CMK (cell line): Measurements from ENCODE around the gene NKD2.
"Not testable (repeated sequence)": the region's sequence is repeated elsewhere in the genome, so short reads cannot be mapped to it uniquely, and the experiment has no call there.

ENCODE experiments used
- DNase-seq: peaks from one replicate; pipeline ENCODE4 v3.0.0-alpha.2; 2010; ENCODE audit warnings: low read depth

NKD2 gene

GRCh38 chr5:1000831-1001230 lies 7.8 kb upstream of the NKD2 start:
- not testable (repeated sequence) for DNase-seq

DNA sequence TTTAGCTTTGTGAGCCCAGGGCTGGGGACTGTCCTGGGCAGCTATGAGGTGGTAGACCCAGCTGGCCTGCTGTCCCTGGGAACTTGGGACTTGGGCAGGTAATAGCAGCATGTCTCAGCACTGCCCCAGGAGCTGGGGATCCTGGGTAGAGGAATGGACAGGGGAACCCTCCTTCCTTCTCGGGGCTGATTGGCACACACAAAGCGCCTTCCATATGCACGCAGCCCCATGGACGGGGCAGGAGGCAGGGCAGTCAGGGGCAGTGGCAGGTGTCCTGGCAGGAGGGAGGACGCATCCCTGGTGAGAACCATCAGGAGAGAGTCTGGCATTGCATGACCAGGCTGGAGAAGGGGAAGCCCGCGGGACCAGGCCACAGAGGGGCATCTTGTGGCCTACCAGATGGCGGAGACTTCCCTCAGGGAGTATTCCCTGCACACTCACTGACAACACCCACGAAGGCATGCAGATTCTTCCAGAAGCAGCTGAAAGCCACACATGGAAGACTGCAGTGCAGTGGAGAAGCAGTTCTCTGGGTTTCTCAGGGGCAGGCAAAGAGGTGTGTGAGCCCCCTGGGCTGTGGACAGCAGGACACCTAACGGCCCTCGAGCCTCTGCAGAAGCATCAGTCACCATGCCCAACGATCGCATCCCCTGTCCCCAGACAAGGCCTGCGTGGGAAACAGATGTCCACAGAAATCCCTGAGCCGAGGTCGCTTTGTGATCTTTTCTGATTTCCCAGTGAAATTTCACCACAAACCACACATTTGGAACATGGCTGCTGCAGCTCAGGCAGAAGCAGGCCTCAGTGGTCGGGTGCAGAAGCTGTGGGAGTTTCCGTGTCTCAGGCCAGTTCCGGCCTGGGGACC lies 7.0 kb upstream of the NKD2 start:
- DNase-seq: no peak

DNA sequence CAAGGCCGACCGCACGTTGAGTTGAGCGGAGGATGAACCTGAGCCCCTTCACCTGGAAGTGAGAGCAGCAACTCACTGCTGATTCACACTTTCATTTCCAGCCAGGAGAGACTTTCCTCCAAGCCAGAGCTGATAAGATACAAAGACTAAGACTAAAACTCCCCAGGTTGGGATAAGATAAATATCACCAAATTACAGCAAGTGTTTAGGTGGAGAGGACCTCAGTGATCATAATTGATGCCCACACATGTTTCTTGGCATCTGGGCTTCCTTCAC lies 6.4 kb upstream of the NKD2 start:
- DNase-seq: no peak

- DNase-seq: no peak
Measured at GRCh38 chr5:1002836-1003235, 5.8 kb upstream of the NKD2 start.

DNA sequence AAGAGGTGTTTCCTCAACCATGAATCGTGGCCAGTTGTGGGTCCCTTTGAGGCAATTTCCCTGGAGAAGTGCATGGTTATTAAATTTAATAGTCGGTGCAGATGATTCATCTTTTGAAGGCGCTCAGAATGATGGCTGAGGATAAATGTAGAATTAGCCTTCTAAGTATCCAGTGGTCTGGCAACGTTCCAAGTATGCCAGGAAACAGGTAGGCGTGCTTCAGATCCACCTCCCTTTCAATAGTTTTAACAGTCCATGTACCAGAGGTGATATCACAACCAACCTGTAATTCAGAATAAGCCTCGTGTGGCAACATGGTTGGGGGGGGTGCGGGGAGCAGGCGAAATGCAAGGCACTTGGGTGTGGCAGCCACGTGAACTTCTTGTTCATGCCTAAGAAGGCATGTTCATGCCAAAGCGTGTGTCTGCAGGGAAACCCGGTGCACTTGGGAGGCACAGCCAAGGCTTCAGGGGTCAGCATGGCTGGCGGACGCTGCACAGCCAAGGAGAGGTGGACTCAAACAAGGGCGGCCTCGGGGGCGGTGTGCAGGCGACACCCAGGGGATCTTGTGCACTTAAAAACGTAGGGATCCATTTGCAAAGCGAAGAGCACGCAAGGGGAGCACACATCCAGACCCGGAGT lies 5.2 kb upstream of the NKD2 start:
- no peak for DNase-seq

GRCh38 chr5:1004461-1005248 lies 3.9 kb upstream of the NKD2 start:
- no peak for DNase-seq

GRCh38 chr5:1005249-1005851 lies 3.3 kb upstream of the NKD2 start:
- DNase-seq: no peak

GRCh38 chr5:1005904-1006655 lies 2.5 kb upstream of the NKD2 start:
- DNase-seq: no peak

GRCh38 chr5:1006656-1007071 lies 1.9 kb upstream of the NKD2 start:
- DNase-seq: no peak

DNA sequence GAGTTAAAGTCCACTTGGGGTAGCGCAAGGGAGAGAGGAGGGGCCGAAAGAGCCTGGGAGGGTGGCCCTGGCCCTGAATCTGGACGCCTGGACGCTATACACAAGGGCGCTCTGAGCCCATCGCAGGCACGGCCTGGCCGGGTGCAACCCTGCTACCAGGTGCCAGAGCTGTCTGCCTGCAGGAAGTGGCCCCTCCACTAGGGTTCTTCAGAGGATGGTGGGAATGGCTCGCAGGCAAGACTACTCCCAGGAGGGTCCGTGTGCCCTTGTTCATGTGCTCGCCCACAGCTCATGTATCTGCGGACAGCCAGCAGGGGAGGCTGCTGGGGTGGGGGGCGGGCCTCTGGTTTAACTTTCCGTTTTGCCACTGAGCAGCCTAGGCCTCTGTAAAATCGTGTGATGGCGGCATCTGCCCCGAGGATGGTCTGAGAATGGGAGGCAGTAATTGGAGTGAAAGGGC lies 1.4 kb upstream of the NKD2 start:
- DNase-seq: no peak

DNA sequence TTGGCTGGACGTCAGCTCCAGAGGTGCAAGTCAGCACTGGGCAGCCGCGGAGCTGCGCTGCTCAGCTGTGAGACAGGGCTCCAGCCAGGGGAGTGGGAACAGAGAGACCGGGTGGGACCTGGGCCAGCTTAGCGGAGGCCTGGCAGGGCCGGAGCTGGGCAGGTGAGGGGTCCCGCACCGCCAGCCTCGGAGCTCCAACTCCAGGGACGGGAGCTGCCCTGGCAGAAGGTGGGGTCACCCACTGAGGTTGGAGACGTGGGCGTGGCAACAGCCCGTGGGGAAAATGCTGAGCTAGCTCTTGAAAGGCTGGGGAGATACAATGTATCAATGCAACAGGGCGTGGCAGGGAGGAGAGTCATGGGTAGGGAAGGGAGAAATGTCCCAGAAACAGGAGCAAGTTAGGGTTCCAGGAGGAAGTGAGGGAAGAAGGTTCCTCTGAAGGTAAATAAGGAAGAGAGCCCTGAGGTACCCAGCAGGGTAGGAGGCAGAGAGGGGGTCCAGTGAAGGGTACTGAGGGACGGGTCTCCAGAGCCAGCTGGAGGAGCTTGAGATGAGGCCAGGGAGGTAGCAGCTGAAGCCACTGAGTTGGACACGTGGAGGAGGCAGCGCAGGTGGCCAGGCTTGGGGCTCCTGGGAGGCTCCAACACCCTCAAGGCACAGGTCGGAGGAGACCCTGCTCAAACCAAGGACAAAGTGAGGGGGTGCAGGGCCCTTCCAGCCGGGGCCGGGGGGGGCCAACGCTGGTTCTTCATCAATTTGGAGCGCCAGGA lies 736 bp upstream of the NKD2 start:
- DNase-seq: no peak

- DNase-seq: no peak
Measured at GRCh38 chr5:1009359-1010180, 968 bp downstream of the NKD2 start.

DNA sequence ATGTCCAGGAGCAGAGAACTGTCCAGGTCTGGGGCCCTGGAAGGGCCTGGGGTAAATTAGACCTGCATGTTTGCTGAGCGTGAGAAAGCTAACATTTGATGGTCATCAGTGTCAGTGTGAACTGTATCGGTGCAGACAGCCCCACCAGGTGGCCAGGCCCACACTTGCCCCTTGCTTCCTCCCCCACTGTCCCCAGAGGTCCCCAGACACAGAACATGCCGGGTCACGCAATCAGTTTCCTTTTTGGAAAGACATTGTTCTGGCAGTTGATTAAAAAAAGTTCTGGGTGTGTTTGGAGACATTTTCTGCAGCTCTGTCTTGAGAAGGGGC lies 1.5 kb downstream of the NKD2 start:
- no peak for DNase-seq

DNA sequence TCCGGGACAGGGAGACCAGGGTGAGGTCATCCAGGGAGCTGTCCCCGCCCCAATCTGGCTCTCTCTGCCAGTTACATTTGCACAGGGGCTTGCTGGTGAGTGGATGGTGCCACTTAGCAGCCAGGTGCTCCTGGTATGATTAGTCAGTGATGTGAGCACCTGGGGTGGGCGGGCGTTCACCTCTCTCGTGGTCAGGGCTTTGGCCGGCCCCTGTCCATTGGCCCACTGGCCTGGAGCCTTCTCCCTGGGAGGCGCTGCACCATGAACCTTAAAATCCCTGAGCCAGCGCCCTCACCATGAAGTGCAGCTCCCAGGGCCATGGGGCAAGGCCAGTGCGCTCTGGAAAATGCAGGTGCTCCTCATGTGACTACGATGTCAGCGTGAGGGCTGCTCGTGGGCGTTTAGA lies 2.0 kb downstream of the NKD2 start:
- no peak for DNase-seq

GRCh38 chr5:1011226-1011631 lies 2.6 kb downstream of the NKD2 start:
- no peak for DNase-seq

DNA sequence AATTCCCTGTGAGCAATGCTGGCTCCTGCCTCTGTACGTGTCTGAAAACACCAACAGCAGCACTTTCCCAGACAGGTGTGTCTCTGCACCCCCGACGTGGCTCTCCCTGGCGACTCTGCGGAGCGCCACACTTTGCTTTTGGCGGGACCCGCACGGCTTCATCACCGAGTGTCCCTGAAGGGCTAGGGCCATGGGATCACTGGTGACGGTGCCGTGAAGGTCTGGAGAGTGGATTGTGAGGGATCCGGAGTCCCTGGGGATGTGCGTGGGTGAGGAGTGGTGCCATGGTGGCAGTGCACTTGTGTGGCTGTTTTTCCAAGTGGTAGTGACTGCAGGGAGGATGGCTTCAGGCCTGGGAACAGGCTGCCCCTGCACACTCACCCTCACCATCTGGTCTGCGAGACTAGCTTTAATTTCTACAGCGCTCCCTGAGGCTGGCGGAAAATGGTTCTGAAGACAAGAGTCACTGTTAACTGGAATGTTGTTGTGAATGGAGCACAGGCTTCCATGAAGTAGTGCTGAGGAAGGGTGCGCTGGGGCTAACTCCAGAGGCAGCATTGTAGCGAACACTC lies 3.2 kb downstream of the NKD2 start:
- no peak for DNase-seq

GRCh38 chr5:1012313-1012841 lies 3.8 kb downstream of the NKD2 start:
- DNase-seq: no peak

- DNase-seq: no peak
Measured at GRCh38 chr5:1012900-1013237, 4.3 kb downstream of the NKD2 start.

DNA sequence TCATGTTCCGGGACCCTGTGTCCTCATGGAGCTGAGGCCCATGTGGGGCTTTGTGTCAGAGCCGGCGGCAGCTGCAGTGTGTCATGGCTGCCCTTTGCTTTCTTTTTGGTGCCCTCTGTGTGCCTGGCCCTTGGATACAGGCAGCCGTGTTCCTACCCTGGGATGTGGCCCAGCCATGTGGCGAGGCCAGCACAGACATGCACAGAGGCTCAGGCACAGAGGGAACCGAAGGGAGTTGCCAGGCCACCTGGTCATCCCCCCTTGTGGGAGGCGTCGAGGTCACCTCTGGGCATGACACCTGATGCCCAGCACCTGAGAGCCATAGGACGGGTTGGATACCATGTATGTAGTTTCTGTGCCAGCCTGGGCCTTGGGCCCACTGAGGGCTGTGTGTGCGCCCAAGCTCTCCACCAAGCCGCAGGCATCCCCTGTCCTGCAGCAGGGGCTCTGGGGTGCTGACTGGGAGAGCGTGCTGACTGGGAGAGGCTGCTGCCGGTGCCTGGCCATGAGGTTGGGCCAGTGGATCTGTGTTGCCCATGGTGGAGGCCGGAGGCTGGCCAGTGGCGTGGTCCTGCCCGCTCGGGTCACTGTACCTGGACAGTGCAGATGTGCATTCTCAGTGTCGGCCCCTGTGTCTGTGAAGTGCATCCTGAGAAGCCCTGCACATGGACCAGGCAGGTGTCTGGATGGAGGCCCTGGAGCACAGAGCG lies 4.8 kb downstream of the NKD2 start:
- no peak for DNase-seq
